Heart left ventricle (tissue), 16 donors: Measurements from ENCODE around the gene DAND5. TPM values are rescaled to one million over a fixed set of nuclear protein-coding genes. Genes with fewer than 3 reads are reported as not detected.
A peak's percentile ranks its signal among the peaks of the same experiment; 100 is the strongest.

Source experiments
- ATAC-seq, 4 donors: fragments of 200-7000 bp; cut with Tn5 transposase; one replicate each; pipeline ENCODE4 v1.9.1; 2020 to 2022; ENCODE audit warnings: moderate library complexity in 4 of 4, mild to moderate bottlenecking in 3 of 4, moderate number of reproducible peaks in 1 of 4
- DNase-seq, 5 donors: peaks; one replicate each; pipeline ENCODE4 v3.0.0-alpha.2; 2020
- H3K27ac ChIP-seq, 12 donors: fragments of 200-600 bp; sonication (generic) in 4 of 12; one replicate each; pipeline versions ENCODE4 v1.5.0 to v1.8.0; 2016 to 2022; ENCODE audit warnings: mild to moderate bottlenecking in 2 of 12
- H3K27me3 ChIP-seq, 9 donors: fragments of 200-600 bp; sonication (generic) in 2 of 9; one replicate each; pipeline versions ENCODE4 v1.5.1 to v1.8.0; 2016 to 2022; ENCODE audit warnings: mild to moderate bottlenecking in 3 of 9
- H3K36me3 ChIP-seq, 9 donors: fragments of 200-600 bp; sonication (generic) in 2 of 9; one replicate each; pipeline versions ENCODE4 v1.5.0 to v1.8.0; 2018 to 2022; ENCODE audit warnings: mild to moderate bottlenecking in 2 of 9
- H3K4me1 ChIP-seq, 12 donors: fragments of 200-600 bp; sonication (generic) in 4 of 12; one replicate each; pipeline versions ENCODE4 v1.5.0 to v1.8.0; 2016 to 2022; ENCODE audit warnings: mild to moderate bottlenecking in 3 of 12
- H3K4me3 ChIP-seq, 12 donors: fragments of 200-600 bp; sonication (generic) in 4 of 12; one replicate each; pipeline versions ENCODE4 v1.5.0 to v1.8.0; 2017 to 2022; ENCODE audit warnings: mild to moderate bottlenecking in 9 of 12, moderate library complexity in 4 of 12
- H3K9me3 ChIP-seq, 12 donors: fragments of 200-600 bp; sonication (generic) in 4 of 12; one replicate each; pipeline versions ENCODE4 v1.5.0 to v1.8.0; 2016 to 2022; ENCODE audit warnings: mild to moderate bottlenecking in 1 of 12
- CTCF ChIP-seq, 12 donors: fragments of 200-600 bp; sonication (generic) in 4 of 12; IDR thresholded peaks; one replicate each; pipeline versions ENCODE4 v1.5.0 to v1.8.0; 2018 to 2022; ENCODE audit warnings: antibody characterized with exemption in 12 of 12, mild to moderate bottlenecking in 5 of 12
- POLR2A ChIP-seq, 2 donors: fragments of 450-650 bp; IDR thresholded peaks; one replicate each; pipeline ENCODE4 v1.6.1; 2017; ENCODE audit warnings: antibody characterized with exemption in 2 of 2, mild to moderate bottlenecking in 2 of 2, moderate library complexity in 2 of 2
- WGBS, 4 donors: extraction: QIAGEN DNeasy Blood & Tissue Kit in 2 of 4; methylation state at CpG; one replicate each; pipeline versions ENCODE4 v1.1.5 to v1.1.7; 2013 to 2018; 5-methylcytosine and 5-hydroxymethylcytosine counted together
- intact Hi-C, 10 donors: fragments of 100-400 bp; cut with DNase I; formaldehyde crosslinking; loops; one replicate each; pipeline versions ENCODE4 v1.11.1 to v1.14.2; 2022
- polyA plus RNA-seq, 2 donors: library from polyadenylated mRNA; stranded (reverse); fragments of 200-250 nt; gene quantifications; one replicate each; pipeline ENCODE4 v1.2.3, GENCODE V29; 2013
- total RNA-seq, 9 donors: library from RNA; depleted of rRNA in 2 of 9; stranded (reverse); fragments of >200 nt in 2 of 9; fragmentation: NEBNext Ultra II Directional in 3 of 9; extraction: Animal tissue kit (Norgen Biotek cat#: 25700) in 3 of 9; gene quantifications; one replicate each; pipeline versions ENCODE4 v1.1.0 to v1.2.4, GENCODE V29; 2016 to 2023
- donor health status: ischemic (EF 13 %, LVEDD 7.1; RV severe dilation, severe dysfunction).
- donor health status: healthy with polysubstance abuse.
- donor health status: DM: no; HTN: yes; CAD: no.
- donor health status: DM: no; HTN: no; CAD: no.
- donor health status: ischemic (EF 25% LVEDD 6.9; RV normal size, moderate dysfunction).
- donor health status: ischemic (EF 25% LVEDD 5.7; RV mildly dilated, moderate dysfunction).
- donor health status: healthy.
- donor health status: DM: yes; HTN: yes; CAD: no.
- donor health status: ischemic (EF 35%, LVEDD 5.7; RV mildly dilated, moderate dysfunction).
- donor health status: nonischemic (EF 11% LVEDD 7.7; RV severe dilation, severe dysfunction).
- donor health status: DM: yes; HTN: yes; CAD: no.
- donor health status: PGD.
- donor health status: ischemic (EF 29% LVEDD 5.4; RV normal size, mild dysfunction).
- donor health status: nonischemic (EF 23%, LVEDD 6.1; RV moderate dilation, normal function).

The DAND5 gene
- total and polyA plus RNA-seq, 11 donors, result 1.4 to 13.6 (median 8.4) TPM

GRCh38 chr19:12982648-12983047 is 13.3 kb downstream of the DAND5 start:
- H3K27ac ChIP-seq, result no peak overlapping the region
- 91 to 94% (median 92%) methylated on average over 6 of the region's 6 CpGs for WGBS, 4 donors
- no peak for DNase-seq
- no peak overlapping the region for H3K4me3 ChIP-seq
- ATAC-seq, result no peak
- peaks cover 0 to 5% (median 0%) of the 10 kb centered on the region in 9 donors for H3K27me3 ChIP-seq
- peaks cover 0 to 28% (median 15%) of the 10 kb centered on the region in 12 donors for H3K4me1 ChIP-seq
- TF ChIP-seq CTCF (IDR thresholded peaks at IDR 0.05) (no peak), POLR2A (IDR thresholded peaks at IDR 0.05) (no peak)
- no peaks in the 10 kb centered on the region for H3K36me3 ChIP-seq
- intact Hi-C loops, result loop anchor here in 8 of 10 donors (1.0 to 10.0 kb wide), 6 partner anchors 50 to 114 kb away; no protein-coding TSS in a partner anchor
- no peaks in the 10 kb centered on the region for H3K9me3 ChIP-seq

GRCh38 chr19:12983091-12983490 is 13.7 kb downstream of the DAND5 start:
- DNase-seq (no peak), ATAC-seq (no peak)
- Histone ChIP-seq H3K4me1 (peaks cover 0 to 28% (median 15%) of the 10 kb centered on the region in 12 donors), H3K27me3 (peaks cover 0 to 5% (median 0%) of the 10 kb centered on the region in 9 donors), H3K4me3 (peak overlapping the region in 10 of 12 donors; percentile 26 to 50 (median 42)), H3K9me3 (no peaks in the 10 kb centered on the region), H3K27ac (peak overlapping the region in 1 of 12 donors; percentile 47), H3K36me3 (no peaks in the 10 kb centered on the region)
- TF ChIP-seq CTCF (IDR thresholded peaks at IDR 0.05) (no peak), POLR2A (IDR thresholded peaks at IDR 0.05) (no peak)
- WGBS, 4 donors, result 55 to 64% (median 61%) methylated on average over 10 of the region's 10 CpGs
- intact Hi-C loops, result loop anchor here in 8 of 10 donors (1.0 to 10.0 kb wide), 6 partner anchors 49 to 113 kb away; no protein-coding TSS in a partner anchor

- TF ChIP-seq CTCF (IDR thresholded peaks at IDR 0.05) (peak; percentile 76 to 99 (median 97)), POLR2A (IDR thresholded peaks at IDR 0.05) (peak in 1 of 2 donors; percentile 27)
- Histone ChIP-seq H3K27ac (peak overlapping the region in 1 of 12 donors; percentile 47), H3K36me3 (no peaks in the 10 kb centered on the region), H3K9me3 (no peaks in the 10 kb centered on the region), H3K4me1 (peaks cover 0 to 28% (median 15%) of the 10 kb centered on the region in 12 donors), H3K27me3 (peaks cover 0 to 5% (median 0%) of the 10 kb centered on the region in 9 donors), H3K4me3 (peak overlapping the region in 10 of 12 donors; percentile 26 to 50 (median 42))
- DNase-seq (peak; percentile 73 to 92 (median 83)), ATAC-seq (peak; percentile 30 to 83 (median 78))
- WGBS, 4 donors, result 10 to 16% (median 10%) methylated on average over 32 to 51 of the region's 51 CpGs
- intact Hi-C loops, result loop anchor here in 9 of 10 donors (1.0 to 10.0 kb wide), 10 partner anchors 47 to 113 kb away; no protein-coding TSS in a partner anchor
Measured at GRCh38 chr19:12983542-12984142, 14.3 kb downstream of the DAND5 start.

GRCh38 chr19:12984143-12984627 is 14.8 kb downstream of the DAND5 start:
- ATAC-seq (no peak), DNase-seq (no peak)
- no peaks in the 10 kb centered on the region for H3K36me3 ChIP-seq
- H3K4me3 ChIP-seq, result no peak overlapping the region
- TF ChIP-seq POLR2A (IDR thresholded peaks at IDR 0.05) (no peak), CTCF (IDR thresholded peaks at IDR 0.05) (no peak)
- H3K4me1 ChIP-seq, result peaks cover 0 to 28% (median 15%) of the 10 kb centered on the region in 12 donors
- H3K9me3 ChIP-seq, result no peaks in the 10 kb centered on the region
- H3K27ac ChIP-seq, result peak overlapping the region in 1 of 12 donors; percentile 27
- 82 to 94% (median 89%) methylated on average over 3 of the region's 3 CpGs for WGBS, 4 donors
- intact Hi-C loops, result loop anchor here in 8 of 10 donors (2.0 to 10.0 kb wide), 6 partner anchors 47 to 79 kb away; no protein-coding TSS in a partner anchor
- H3K27me3 ChIP-seq, result peaks cover 0 to 5% (median 0%) of the 10 kb centered on the region in 9 donors
